Ishikawa (cell line): Measurements from ENCODE around the gene EXOC3L2.

Experiments used
- EGR1 ChIP-seq: IDR thresholded peaks from 2 replicates; pipeline ENCODE4 v1.6.1; 2012
- EP300 ChIP-seq: IDR thresholded peaks from 2 replicates; pipeline ENCODE4 v1.6.1; 2012; ENCODE audit warnings: borderline replicate concordance
- NFIC ChIP-seq: IDR thresholded peaks from 2 replicates; pipeline ENCODE4 v1.6.1; 2012
- TAF1 ChIP-seq: IDR thresholded peaks from 2 replicates; pipeline ENCODE4 v1.6.1; 2012; ENCODE audit warnings: low read depth, mild to moderate bottlenecking
- YY1 ChIP-seq: IDR thresholded peaks from 2 replicates; pipeline ENCODE4 v1.6.1; 2012; ENCODE audit warnings: low read depth

- TF ChIP-seq TAF1, result no peak
- TF ChIP-seq NFIC, result no peak
- TF ChIP-seq EP300, result no peak
- TF ChIP-seq YY1, result no peak
- no peak for TF ChIP-seq EGR1
Measured at GRCh38 chr19:45180936-45181335, 64.3 kb downstream of the EXOC3L2 start.
